Spleen (tissue), 7 donors: ENCODE measurements around the gene DNTT.

ENCODE experiments used
- CTCF ChIP-seq, 11 experiments: fragments of 200-600 bp in 7 of 11; fragments of 450-650 bp in 4 of 11; sonication (generic) in 4 of 11; IDR thresholded peaks in 8 of 11; conservative IDR thresholded peaks in 3 of 11; 1 replicate in 7 of 11; 2 replicates in 4 of 11; pipeline versions ENCODE4 v1.4.0 to v1.8.0; 2016 to 2021; ENCODE audit warnings: antibody characterized with exemption in 11 of 11, inconsistent platforms in 4 of 11, mild to moderate bottlenecking in 1 of 11
- POLR2AphosphoS5 ChIP-seq, 3 donors: sonication (generic); formaldehyde crosslinking; IDR thresholded peaks; one replicate each; pipeline ENCODE4 v1.5.1; 2017; ENCODE audit warnings: antibody characterized with exemption in 3 of 3
- donor health status: DM: no; HTN: no; CAD: no; lungs with moderate emphysema.
- donor health status: DM: no; HTN: no; CAD: no.
- donor health status: DM: no; HTN: no; CAD: no.

- TF ChIP-seq CTCF (IDR thresholded peaks at IDR 0.05 in 8 of 11, conservative IDR thresholded peaks at IDR 0.05 in 3 of 11) (no peak), POLR2AphosphoS5 (IDR thresholded peaks at IDR 0.05) (no peak)
Measured at GRCh38 chr10:96317067-96317833, 13.0 kb downstream of the DNTT start.
